PC-9 (cell line): ENCODE measurements around the gene TMIGD1.

ENCODE experiments used
- EZH2 ChIP-seq: fragments of 200-600 bp; sonication (generic); IDR thresholded peaks from 2 replicates; pipeline ENCODE4 v1.8.0; 2017; ENCODE audit warnings: antibody characterized with exemption, low read depth
- TF ChIP-seq, protein P1 (sequence below): fragments of 200-600 bp; sonication (generic); conservative IDR thresholded peaks from 2 replicates; pipeline ENCODE4 v1.6.1; 2017; ENCODE audit warnings: mixed run types, antibody characterized with exemption, mild to moderate bottlenecking, moderate library complexity

DNA sequence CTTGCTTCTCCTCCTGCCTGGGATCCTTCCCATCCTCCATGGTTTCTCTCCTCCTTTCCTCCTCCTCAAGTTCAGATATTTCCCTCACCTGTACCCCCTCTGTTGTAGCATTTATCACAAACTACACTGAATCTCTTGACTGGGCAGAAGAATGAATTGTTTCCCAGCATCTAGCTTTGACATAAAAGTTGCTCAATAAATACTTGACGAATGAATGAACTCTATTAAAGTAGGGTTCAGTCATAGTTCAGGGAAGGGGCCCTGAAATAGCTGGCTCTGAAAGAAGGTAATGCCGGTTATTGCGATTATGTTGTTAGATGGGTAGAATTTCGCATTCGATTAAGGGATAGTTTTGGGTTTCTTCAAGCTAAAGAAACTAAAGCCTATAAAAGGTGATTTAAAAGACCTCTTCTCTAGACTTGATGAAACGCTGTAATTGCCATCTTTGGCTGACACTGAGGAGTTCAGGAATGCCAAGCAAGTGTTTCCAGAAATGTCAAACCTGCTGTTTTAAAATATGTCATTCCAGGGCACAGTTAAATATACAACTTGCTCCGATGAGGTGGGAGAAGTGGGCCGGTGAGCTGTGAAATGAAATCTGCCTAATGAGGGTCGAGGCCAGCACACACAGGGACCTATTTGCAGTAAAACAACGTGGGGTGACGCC lies 43.9 kb upstream of the TMIGD1 start:
- TF ChIP-seq, protein P1, sequence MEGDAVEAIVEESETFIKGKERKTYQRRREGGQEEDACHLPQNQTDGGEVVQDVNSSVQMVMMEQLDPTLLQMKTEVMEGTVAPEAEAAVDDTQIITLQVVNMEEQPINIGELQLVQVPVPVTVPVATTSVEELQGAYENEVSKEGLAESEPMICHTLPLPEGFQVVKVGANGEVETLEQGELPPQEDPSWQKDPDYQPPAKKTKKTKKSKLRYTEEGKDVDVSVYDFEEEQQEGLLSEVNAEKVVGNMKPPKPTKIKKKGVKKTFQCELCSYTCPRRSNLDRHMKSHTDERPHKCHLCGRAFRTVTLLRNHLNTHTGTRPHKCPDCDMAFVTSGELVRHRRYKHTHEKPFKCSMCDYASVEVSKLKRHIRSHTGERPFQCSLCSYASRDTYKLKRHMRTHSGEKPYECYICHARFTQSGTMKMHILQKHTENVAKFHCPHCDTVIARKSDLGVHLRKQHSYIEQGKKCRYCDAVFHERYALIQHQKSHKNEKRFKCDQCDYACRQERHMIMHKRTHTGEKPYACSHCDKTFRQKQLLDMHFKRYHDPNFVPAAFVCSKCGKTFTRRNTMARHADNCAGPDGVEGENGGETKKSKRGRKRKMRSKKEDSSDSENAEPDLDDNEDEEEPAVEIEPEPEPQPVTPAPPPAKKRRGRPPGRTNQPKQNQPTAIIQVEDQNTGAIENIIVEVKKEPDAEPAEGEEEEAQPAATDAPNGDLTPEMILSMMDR: no peak
- no peak for TF ChIP-seq EZH2
